PFSK-1 (cell line): Measurements from ENCODE around the gene SYN1.

ENCODE experiments used
- POLR2AphosphoS5 ChIP-seq: IDR thresholded peaks from 2 replicates; pipeline ENCODE4 v1.6.1; 2012; ENCODE audit warnings: low read depth, mild to moderate bottlenecking, control low read depth, low read length, moderate library complexity
- SIN3A ChIP-seq: IDR thresholded peaks from 2 replicates; pipeline ENCODE4 v1.6.1; 2012; ENCODE audit warnings: mild to moderate bottlenecking, low read length, moderate library complexity, borderline replicate concordance; ENCODE audit not compliant: insufficient read depth

- TF ChIP-seq POLR2AphosphoS5, result no peak
- no peak for TF ChIP-seq SIN3A
These were observed 31.6 kb upstream of the SYN1 start for GRCh38 chrX:47651043-47651905.
